SHP77 (cell line): ENCODE measurements around the gene FKBP4.
"Not testable (repeated sequence)": the region's sequence is repeated elsewhere in the genome, so short reads cannot be mapped to it uniquely, and the experiment has no call there.

Experiments used
- DNase-seq, 2 experiments: peaks; one replicate each; lab custom pipeline; 2025; lab: John Stamatoyannopoulos, UW

FKBP4 gene, protein sequence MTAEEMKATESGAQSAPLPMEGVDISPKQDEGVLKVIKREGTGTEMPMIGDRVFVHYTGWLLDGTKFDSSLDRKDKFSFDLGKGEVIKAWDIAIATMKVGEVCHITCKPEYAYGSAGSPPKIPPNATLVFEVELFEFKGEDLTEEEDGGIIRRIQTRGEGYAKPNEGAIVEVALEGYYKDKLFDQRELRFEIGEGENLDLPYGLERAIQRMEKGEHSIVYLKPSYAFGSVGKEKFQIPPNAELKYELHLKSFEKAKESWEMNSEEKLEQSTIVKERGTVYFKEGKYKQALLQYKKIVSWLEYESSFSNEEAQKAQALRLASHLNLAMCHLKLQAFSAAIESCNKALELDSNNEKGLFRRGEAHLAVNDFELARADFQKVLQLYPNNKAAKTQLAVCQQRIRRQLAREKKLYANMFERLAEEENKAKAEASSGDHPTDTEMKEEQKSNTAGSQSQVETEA

DNA sequence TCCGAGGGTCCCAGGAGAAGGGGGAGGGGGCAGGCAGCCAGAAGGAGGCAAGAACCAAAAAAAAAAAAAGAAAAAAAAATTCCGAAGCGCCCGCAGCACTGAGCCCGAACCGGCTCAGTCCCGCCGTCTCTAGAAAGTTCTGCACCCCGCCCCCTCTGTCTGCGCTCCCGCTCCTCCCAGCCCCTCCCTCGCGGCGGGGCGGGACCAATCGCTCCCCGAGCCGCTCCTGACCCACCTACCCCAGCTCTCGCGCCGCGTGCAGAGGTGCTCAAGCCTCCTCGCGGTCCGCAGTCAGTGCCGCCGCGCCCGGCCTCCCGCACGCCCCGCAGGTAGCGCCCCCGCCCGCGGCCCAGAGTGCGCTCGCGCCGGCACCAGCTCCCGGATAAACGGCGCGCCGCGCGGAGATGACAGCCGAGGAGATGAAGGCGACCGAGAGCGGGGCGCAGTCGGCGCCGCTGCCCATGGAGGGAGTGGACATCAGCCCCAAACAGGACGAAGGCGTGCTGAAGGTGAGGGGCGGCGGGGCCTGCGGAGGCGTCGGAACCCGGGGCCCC, at the start of gene FKBP4:
FKBP4 (plus strand) TSS at position 235 of the 554 bp plus-strand sequence; CDS start at position 405, 170 bp downstream.
- peak in 1 of 2 experiments; percentile 48 for DNase-seq

DNA sequence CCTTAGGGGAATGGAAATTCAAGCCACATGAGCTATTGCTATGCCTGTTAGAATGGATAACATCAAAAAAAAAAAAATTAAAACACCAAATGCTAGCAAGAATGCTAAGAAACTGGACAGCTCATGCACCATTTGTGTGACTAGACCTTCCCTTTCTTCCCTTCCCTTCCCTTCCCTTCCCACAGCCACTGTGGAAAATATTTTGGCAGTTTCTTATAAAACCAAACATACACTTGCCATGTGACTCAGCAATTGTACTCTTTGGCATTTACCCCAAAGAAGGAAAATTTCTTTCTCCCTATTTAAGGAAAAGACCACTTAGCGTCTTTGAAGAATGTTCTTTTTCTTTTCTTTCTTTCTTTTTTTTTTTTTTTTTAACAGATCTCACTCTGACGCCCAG, 49.1 kb upstream of the FKBP4 start:
- DNase-seq, result no peak

DNA sequence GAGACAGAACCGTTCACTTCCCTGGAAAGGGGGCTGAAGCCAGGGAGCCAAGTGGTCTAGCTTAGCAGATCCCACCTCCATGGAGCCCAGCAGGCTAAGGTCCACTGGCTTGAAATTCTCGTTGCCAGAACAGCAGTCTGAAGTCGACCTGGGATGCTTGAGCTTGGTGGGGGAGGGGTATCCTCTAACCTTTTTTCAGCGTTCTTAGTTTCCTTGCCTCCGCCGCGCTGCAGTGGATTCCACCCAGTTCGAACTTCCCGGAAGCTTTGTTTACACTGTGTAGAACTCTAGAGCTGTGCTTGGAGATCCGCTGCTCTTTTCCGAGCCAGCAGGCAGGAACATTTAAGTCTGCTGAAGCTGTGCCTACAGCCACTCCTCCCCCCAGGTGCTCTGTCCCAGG, 45.2 kb upstream of the FKBP4 start:
- DNase-seq, result no peak

DNA sequence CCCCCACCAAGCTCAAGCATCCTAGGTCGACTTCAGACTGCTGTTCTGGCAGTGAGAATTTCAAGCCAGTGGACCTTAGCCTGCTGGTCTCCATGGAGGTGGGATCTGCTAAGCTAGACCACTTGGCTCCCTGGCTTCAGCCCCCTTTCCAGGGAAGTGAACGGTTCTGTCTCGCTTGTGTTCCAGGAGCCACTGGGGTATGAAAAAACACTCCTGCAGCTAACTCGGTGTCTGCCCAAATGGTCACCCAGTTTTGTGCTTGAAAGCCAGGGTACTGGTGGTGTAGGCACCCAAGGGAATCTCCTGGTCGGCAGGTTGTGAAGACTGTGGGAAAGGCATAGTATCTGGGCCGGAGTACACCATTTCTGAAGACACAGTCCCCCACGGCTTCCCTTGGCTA, 44.6 kb upstream of the FKBP4 start:
- DNase-seq, result no peak

DNA sequence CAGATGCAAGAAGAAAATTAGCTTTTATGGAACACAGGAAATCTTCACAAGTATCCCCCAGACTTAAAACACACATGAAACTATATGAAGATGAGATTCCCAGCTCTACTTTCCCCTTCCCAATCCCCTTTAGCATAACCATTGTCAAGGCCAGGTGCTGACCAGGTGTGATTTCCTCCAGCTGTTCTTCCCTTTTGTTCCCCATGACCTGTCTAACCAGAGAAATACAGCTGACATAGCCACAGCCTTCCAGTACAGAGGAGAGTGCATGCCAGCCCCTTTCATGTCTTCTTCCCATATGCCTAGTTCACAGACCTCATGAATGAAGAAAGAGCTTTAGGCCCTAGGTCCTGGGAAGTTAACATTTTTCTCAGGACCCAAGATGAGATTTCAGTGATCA, 43.5 kb upstream of the FKBP4 start:
- DNase-seq, result no peak

DNA sequence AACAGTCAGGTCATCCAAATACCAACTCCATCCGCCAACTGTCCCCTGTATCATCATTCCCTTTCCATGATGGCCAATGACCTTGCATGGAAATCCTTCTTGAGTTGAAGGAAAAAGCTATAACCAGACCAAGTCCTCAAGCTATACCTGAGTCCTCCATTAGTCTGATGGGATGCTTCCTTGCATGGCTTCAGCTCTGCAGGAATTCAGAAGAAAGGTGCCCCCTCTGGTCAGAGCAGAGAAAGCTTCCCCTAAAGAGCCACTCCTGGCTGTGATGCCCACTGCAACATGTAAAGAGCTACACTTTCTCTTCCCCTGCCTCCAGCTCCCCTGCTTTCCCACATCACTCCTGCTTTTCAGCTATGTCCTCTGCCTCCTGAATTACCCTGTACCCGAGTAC, 43.1 kb upstream of the FKBP4 start:
- DNase-seq, result no peak

DNA sequence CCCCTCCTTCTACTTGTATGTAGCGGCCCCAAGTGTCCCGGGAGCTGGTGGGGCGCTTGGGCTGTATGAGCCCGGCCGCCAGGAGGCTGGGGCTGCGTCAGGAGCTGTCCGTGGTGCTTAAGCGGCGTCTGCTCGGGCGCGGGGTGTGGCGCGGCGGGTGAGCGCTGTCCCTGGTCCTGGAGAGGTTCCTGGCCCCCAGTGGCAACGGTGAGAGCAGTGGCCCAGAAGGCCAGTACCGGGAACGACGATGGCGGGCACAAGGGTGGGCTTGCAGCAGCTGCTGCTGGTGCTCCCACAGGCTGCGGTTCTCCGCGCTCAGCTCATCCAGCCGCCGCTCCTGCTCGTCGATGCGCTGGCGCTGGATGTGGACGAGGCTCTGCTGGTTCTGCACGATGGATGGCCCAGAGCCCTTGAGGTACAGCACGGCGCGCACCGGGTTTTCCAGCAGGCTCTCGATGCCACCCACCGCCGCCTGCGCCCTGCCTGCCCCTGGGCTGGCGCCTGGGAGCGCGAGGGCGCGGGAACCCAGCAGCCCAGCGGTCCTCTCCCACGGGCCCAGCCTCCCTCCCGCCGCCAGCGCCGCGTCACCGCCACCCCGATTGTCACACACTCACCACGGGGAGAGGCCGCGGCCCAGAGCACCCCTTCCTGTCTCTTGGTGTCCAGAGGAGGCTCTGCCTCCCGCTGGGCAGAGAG, 41.9 kb upstream of the FKBP4 start:
- DNase-seq, result no peak

DNA sequence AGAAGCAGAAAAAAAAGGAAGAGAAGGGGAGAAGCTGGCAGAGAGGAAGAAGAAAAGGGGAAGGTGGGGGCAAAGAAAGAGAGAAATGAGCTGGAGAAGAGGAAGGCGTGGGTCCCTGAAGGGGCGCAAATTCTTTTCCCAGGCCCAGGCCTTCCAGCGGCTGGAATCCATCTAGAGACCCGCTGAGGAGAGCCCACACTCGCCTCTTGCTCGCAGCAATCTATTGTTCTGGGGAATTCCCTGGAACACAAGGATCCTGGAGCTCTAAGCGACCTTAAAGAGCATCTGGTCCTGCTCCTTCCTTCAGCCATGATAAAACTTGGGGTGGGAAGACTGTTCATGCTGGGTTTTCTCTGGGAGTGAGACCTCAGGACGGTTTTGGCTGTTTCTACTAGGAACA, 41.2 kb upstream of the FKBP4 start:
- no peak for DNase-seq

DNA sequence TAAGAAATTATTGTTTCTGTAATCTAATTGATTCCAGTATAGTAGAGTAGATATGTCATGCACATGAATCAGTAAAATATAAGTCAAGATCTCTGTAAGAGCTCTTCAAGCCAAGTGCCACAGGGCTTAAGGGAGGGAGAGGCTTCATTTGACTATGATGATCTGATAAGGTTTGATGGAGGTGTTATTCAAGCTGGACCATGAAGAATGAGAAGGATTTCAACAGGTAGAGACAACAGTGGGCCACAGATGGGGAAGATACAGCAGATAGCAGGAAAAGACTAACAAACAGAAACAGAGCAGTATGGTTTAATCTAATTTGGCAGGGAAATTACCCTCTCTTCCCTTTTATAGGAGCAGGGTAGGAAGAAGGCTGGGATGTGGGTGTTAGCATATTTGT, 40.6 kb upstream of the FKBP4 start:
- no peak for DNase-seq

DNA sequence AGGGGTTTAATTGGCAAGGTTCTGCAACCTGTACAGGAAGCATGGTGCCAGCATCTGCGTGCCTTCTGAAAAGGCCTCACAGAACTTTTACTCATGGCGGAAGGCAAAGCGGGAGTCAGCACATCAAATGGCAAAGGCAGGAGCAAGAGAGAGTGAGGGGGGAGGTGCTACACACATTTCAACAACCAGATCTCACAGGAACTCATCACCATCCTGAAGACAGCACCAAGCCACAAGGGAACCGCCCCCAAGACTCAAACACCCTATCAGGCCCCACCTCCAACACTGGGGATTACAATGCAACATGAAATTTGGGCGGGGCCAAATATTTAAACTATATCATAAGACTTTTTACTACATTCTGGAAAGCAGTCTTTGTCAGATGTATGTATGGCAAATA, 38.0 kb upstream of the FKBP4 start:
- DNase-seq, result no peak

DNA sequence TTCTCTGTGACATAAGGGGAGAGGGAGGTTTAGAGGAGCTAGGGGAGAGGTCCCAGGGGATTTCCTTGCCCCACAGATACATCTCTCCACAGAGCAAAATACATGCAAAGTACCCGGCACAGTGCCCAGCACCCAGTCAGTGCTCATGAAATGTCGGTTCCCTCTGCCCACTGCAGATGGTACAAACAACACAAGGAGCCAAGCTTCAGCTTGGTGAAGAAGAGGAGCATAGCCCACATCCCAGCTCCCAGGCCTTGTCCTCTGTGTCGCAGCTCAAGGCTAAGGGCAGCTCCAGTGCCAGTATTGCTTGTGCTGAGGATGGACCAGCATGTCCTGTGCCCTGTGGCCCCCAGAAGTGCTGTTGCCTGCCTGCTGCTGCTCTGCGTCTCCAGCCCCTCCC, 35.0 kb upstream of the FKBP4 start:
- DNase-seq, result no peak

DNA sequence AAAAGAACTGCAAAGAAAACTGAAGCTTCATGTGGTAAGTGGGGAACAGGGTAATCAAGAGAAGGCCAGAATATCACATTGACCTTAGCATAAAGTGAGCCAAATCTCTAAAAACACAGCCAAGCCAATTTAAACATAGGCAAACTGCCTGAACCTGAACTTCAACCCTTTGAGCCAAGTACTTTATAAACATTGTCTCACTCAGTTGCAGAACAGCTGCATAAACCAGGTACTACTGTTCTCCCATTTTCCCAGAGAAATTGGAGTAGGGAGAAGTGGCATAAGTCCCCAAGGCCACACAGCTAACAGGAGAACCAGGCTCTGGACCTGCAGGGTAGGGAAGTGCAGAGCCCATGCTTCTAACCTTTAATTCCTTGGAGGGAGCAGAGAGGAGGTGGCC, 30.4 kb upstream of the FKBP4 start:
- no peak for DNase-seq

DNA sequence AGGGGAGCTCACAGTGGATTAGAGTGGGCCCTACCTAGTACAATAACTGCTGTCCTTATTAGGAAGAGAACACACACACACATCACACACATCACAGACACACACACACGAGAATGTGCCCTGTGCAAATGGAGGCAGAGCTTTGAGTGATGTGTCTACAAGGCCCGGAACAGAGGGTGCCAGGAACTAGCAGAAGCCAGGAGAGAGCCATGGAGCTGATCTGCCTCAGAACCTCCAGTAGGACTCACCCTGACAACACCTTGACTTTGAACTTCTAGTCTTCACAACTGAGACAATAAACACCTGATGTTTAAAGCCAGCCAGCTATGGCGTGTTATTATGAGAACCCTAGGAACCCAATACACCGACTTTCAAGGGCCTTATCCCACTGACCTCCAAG, 29.7 kb upstream of the FKBP4 start:
- DNase-seq, result no peak

DNA sequence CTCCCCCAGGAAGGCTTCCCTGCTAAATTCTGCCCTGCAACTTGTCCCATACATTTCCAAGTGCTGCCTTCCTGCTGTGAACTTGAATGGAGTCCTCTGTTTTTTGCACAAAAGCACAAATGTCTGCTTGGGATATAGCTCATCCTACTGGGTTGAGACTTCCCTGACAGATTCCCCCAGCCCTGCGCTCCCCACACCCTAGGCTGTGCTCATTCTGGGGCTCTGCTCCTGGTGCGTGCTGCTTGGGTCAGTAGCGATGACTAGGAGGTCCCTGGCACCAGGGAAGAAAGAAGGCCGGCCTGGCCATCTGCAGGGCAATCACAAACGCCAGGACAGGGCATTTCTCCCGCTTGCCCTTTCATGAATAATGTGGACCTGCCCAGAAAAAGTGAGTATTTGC, 29.2 kb upstream of the FKBP4 start:
- no peak for DNase-seq

DNA sequence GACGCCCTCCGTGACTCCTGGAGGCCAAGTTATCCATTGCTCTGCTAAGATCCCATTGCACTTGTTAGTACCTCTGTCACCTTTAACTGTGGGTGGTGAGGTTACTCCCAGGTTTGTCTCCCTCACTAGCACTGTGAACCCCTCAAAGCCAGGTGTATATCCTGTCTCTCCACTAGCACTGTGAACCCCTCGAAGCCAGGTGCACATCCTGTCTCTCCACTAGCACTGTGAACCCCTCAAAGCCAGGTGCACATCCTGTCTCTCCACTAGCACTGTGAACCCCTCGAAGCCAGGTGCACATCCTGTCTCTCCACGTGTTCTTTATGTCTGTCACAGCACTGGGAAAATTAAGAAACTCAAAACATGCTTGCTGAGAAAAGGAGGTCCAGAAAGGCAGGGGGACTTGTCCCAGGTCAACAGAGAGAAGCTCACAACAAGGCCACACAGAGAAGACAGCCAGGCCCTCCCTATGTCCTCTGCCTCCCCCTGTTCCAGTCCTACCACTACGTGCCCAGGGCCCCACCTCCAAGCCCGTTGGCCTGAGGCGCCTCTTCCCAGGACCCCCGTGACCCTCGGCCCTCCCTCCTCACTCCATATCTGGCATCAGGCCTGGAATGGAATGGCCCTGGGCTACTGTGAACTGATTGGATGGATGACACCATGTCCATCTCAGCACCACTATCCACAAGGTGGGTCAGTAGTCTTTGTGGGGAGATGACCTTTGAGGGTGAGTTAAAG, 26.4 kb upstream of the FKBP4 start:
- DNase-seq, result no peak

DNA sequence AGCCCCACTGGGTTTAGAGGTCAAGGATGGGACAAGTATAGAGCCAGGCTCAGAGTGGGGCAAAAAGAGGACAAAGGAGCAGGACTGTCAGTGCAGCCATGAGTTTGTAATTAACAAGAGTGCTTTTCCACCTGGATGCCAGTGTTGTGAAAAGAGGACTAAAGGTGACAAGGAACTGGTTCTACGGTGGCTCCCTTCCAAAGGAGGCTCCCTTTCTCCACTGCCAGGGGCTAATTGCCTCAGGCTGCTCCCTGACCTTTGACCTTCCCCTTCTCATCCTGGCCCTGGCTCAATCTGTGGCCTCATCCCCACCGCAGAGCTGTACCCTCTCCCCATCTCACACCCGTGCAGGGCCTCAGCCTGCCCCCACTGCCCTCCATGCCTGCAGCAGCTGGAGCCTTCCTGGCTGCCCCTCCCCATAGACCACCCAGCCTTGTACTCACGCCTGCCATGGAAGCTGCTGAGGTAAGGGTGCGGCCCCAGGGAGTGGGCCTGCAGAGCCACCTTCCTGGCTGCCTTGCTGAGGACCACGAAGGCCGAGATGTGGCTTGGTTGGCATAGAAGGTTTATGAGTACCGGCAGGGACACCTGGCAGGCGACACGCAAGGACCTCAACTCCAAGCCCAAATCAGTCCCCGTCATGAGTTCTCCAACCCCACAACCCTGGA, 24.8 kb upstream of the FKBP4 start:
- no peak for DNase-seq

DNA sequence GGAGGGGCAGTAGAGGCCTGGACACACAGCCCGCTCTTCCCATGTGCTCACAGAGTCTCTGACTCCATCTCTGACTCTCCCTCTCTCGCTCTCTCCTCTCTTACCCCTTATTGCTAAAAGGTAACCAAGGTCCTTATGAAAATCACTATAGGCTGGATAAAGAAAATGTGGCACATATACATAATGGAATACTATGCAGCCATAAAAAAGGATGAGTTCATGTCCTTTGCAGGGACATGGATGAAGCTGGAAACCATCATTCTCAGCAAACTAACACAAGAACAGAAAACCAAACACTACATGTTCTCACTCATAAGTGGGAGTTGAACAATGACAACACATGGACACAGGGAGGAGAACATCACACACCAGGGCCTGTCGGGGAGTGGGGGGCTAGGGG, 24.2 kb upstream of the FKBP4 start:
- not testable (repeated sequence) for DNase-seq

DNA sequence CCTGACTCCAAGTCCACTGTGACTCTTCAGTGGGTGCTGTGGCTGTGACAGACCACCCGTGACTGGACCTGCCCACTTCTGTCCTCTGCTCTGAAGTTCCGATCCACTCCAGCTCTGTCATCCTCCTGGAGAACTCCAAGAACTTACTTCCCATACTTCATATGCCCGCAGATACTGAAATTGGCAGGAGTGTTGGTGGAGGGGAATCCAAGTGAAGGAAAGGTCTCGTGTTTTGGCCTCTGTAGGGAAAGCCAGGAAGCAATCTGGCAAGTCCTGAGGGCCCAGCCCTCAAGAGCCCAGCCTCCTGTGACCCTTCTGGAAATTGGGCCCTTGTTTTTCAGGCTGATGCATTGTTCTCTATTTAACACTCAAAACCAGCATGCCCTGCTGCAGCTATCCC, 22.4 kb upstream of the FKBP4 start:
- DNase-seq, result no peak

DNA sequence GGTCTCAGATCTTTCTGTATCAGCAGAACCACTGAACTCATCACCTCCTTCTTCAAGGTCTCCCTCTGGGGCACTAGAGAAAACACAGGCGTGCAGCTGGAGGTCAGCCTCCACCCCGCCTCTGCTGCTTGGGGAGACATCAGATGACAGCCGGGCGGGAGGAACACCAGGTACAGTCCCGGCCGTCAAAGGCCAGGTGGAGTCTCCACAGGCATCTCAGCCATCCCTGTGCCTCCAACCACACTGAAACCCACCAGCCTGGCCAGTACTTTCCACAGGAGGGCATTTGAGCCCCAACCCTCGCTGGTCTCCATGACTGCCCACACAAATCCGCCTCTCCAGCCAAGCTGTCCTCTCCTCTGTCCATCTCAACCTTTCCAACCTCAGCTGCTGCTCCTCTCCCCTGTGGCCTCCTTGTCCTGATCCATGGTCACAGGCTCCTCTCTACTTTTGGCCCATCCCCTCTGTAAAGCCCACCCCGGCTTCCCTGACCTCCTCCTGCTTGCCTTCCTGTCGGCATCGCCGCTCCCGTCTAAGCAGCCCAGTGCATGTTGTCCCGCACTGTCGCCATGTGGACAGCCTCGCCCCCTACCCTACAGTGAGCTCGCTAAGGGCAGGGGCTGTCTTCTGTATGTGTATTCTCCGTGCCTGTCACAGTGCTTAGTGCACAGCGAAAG, 21.4 kb upstream of the FKBP4 start:
- no peak for DNase-seq

DNA sequence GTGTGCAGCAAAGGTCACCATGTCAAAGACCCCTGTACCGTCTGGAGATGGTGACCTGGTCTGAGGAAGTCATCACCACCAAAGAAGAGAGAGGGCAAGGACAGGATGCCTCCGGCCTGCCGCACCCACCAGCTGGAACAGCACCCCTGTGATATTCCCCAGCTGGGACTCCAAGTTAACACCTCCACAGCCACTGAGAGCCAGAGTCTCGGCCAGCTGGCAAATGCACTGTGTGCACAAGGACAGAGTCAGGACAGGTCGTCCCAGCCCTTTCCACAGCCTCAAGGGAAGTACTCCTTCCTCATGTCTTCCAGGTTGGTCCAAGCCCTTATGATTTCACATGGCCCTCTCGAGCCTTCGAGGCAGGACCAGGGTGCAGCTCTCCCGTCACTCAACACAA, 19.3 kb upstream of the FKBP4 start:
- DNase-seq, result no peak

DNA sequence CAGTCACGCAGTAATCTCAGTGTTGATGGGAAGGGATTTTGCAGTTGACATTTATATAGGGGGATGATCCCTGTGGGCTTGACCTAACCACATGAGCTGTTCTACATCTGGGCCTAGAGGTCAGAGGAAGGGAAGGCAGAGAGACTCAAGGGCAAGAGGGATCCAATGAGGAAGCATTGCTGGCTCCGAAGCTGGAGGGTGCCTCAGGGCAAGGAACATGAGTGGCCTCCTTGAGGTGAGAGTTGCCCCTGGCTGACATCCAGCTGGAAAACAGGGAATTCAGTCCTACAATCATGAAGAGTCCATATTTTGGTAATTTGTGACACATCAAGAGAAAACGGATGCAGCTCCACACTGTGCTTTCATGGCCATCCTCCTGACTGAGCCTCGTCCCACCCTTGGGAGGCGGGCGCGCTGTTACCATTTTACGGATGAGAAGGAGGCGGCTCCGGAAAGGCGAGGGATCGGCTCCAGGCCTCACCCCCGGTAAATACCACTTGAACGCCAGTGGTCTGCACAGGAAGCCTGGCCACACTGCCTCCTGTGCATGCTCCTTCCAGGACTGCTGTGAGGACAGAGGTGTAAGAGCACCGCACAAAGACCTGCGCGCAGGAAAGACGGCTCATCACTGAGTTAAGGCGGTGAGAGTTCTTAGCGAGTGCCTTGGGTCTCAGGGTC, 18.5 kb upstream of the FKBP4 start:
- DNase-seq, result no peak
